ENCODE results near the gene NLN.

GRCh38 chr5:65834306-65834705, 112.3 kb downstream of the NLN start:
- TF ChIP-seq CTCF (conservative IDR thresholded peaks at IDR 0.05; ENCODE audit: low read length) (no peak), EZH2phosphoT487 (IDR thresholded peaks at IDR 0.05; ENCODE audit: borderline replicate concordance) (no peak)
